CD4-positive, alpha-beta T cell (primary cell): ENCODE data around the gene MACROD2. TPM values are rescaled to one million over a fixed set of nuclear protein-coding genes. Genes with fewer than 3 reads are reported as not detected.

Experiments used
- ATAC-seq: fragments of 200-7000 bp; cut with Tn5 transposase; one replicate; pipeline ENCODE4 v1.10.0; 2022; ENCODE audit warnings: mild to moderate bottlenecking; ENCODE audit not compliant: poor library complexity
- CTCF ChIA-PET: fragments of 350-600 bp; sonication (Branson Sonifier 250); formaldehyde crosslinking; loops from one replicate; lab custom pipeline; 2021; ENCODE audit warnings: antibody characterized with exemption, inconsistent platforms; lab: Charles Lee
- POLR2A ChIA-PET: fragments of 350-600 bp; sonication (Branson Sonifier 250); formaldehyde crosslinking; loops from one replicate; lab custom pipeline; 2021; ENCODE audit warnings: antibody characterized with exemption, inconsistent platforms; lab: Charles Lee
- DNase-seq, 14 experiments: peaks; one replicate each; pipeline ENCODE4 v3.0.0-alpha.2; 2013 to 2020; ENCODE audit warnings: mixed read lengths in 2 of 14
- H3K27ac ChIP-seq, 2 donors: one replicate each; pipeline versions ENCODE4 v1.5.1 to v1.7.0; 2013; ENCODE audit warnings: low read length in 2 of 2, low read depth in 1 of 2, mild to moderate bottlenecking in 1 of 2
- H3K27me3 ChIP-seq, 2 experiments: 1 replicate in 1 of 2; 2 replicates in 1 of 2; pipeline versions ENCODE4 v1.6.1 to v1.7.0; 2013; ENCODE audit warnings: low read length in 2 of 2, control low read depth in 1 of 2, mild to moderate bottlenecking in 1 of 2, moderate library complexity in 1 of 2; ENCODE audit not compliant: insufficient read depth in 2 of 2, control insufficient read depth in 1 of 2
- H3K36me3 ChIP-seq: one replicate; pipeline ENCODE4 v1.6.1; 2013; ENCODE audit warnings: low read length, control low read depth; ENCODE audit not compliant: insufficient read depth
- H3K4me1 ChIP-seq: one replicate; pipeline ENCODE4 v1.6.1; 2013; ENCODE audit warnings: low read length, control low read depth; ENCODE audit not compliant: insufficient read depth
- H3K4me3 ChIP-seq: one replicate; pipeline ENCODE4 v1.5.1; 2013; ENCODE audit warnings: mild to moderate bottlenecking, low read length, moderate library complexity
- H3K9me3 ChIP-seq, 2 experiments: 1 replicate in 1 of 2; 2 replicates in 1 of 2; pipeline versions ENCODE4 v1.6.1 to v1.7.0; 2013; ENCODE audit warnings: low read length in 2 of 2, mild to moderate bottlenecking in 2 of 2, control low read depth in 1 of 2, moderate library complexity in 1 of 2; ENCODE audit not compliant: control insufficient read depth in 1 of 2, insufficient read depth in 1 of 2
- H3K27ac Mint-ChIP-seq: one replicate; pipeline ENCODE4 v1.8.0; 2020; ENCODE audit warnings: mixed read lengths
- H3K27me3 Mint-ChIP-seq: one replicate; pipeline ENCODE4 v1.8.0; 2021; ENCODE audit warnings: mixed read lengths
- H3K36me3 Mint-ChIP-seq: one replicate; pipeline ENCODE4 v1.8.0; 2021; ENCODE audit warnings: low read depth, mixed read lengths
- H3K4me1 Mint-ChIP-seq: one replicate; pipeline ENCODE4 v1.8.0; 2021; ENCODE audit warnings: low read depth, mixed read lengths
- H3K4me3 Mint-ChIP-seq: one replicate; pipeline ENCODE4 v1.8.0; 2020; ENCODE audit warnings: mild to moderate bottlenecking, mixed read lengths
- H3K9me3 Mint-ChIP-seq: one replicate; pipeline ENCODE4 v1.8.0; 2020; ENCODE audit warnings: mixed read lengths
- CTCF ChIP-seq: fragments of 200-600 bp; IDR thresholded peaks from one replicate; pipeline ENCODE4 v1.8.0; 2022; ENCODE audit warnings: antibody characterized with exemption, mild to moderate bottlenecking
- intact Hi-C, 2 experiments: fragments of 100-400 bp; cut with DNase I in 1 of 2; cut with micrococcal nuclease in 1 of 2; formaldehyde crosslinking; loops; one replicate each; pipeline versions ENCODE4 v1.15.1 to v1.9.0; 2023 to 2025; cut with DNase I, micrococcal nuclease
- total RNA-seq, 174 experiments: library from RNA in 2 of 174; stranded (reverse) in 2 of 174; gene quantifications; one replicate each; pipeline ENCODE4 v1.2.3 and lab custom pipeline; 2021 to 2026

Gene MACROD2
- total RNA-seq, 2 experiments from 2014 or later = not detected

DNA sequence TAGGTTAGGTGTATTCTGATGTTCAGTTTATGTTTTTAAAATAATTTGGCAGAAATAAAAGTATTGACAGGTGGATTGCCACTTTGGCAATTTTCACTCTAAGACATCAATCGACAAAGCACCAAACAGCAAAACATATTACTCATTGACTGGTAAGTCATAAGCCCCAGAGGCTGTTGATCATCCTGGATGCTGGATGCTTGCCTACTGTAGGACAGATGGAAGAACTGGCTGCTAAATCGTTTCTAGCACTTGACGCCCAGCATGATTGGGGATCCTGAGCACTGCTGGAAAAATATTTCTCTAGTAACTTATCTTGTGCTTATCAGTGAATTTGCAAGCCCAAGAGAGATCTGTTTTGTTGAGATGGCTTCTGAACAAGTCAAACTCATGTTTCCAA, 1343.9 kb downstream of the MACROD2 start:
- Histone ChIP-seq H3K9me3 (no peaks in the 10 kb centered on the region), H3K4me1 (no peaks in the 10 kb centered on the region), H3K27ac (no peak overlapping the region), H3K36me3 (no peaks in the 10 kb centered on the region), H3K4me3 (no peak overlapping the region), H3K27me3 (no peaks in the 10 kb centered on the region)
- H3K27ac Mint-ChIP-seq = no peak overlapping the region
- no peaks in the 10 kb centered on the region for H3K27me3 Mint-ChIP-seq
- intact Hi-C loops = no loop called here
- DNase-seq (no peak), ATAC-seq (no peak)
- TF ChIP-seq CTCF = no peak
- H3K9me3 Mint-ChIP-seq = peaks cover 8% of the 10 kb centered on the region
- ChIA-PET POLR2A (no interaction called here), CTCF (no interaction called here)
- no peaks in the 10 kb centered on the region for H3K4me1 Mint-ChIP-seq
- H3K4me3 Mint-ChIP-seq = no peak overlapping the region
- H3K36me3 Mint-ChIP-seq = no peaks in the 10 kb centered on the region

DNA sequence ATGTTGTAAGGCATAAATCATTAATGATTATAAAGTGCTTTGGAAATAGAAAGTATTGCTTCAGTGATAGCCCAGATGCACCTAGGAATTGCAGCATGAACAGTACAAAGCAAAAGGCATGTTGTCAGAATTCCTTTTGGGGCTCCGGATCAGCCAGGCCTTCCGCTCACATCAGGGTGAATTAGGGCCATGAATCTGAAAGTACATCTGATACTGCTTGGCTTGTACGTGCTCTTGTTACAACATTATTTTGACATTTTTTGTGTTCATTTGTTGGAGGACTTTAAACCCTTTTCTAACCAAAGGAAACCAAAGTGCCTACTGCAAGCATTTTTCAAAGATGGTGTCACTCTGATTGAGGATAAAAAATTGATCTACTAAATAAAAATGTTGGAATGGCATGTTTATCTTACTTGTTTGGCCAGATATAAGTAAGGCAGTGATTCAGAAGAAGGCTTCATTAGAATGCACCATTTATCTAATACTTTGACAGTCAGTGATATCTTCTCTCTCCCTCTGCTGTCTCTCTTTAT, 1347.7 kb downstream of the MACROD2 start:
- CTCF ChIA-PET = no interaction called here
- Mint-ChIP-seq H3K4me3 (no peak overlapping the region), H3K27ac (no peak overlapping the region), H3K4me1 (no peaks in the 10 kb centered on the region), H3K9me3 (peaks cover 9% of the 10 kb centered on the region), H3K36me3 (no peaks in the 10 kb centered on the region), H3K27me3 (no peaks in the 10 kb centered on the region)
- Histone ChIP-seq H3K27me3 (no peaks in the 10 kb centered on the region), H3K36me3 (no peaks in the 10 kb centered on the region), H3K27ac (no peak overlapping the region), H3K4me1 (no peaks in the 10 kb centered on the region), H3K9me3 (no peaks in the 10 kb centered on the region), H3K4me3 (no peak overlapping the region)
- DNase-seq (no peak), ATAC-seq (no peak)
- POLR2A ChIA-PET = no interaction called here
- TF ChIP-seq CTCF = no peak
- intact Hi-C loops = no loop called here

DNA sequence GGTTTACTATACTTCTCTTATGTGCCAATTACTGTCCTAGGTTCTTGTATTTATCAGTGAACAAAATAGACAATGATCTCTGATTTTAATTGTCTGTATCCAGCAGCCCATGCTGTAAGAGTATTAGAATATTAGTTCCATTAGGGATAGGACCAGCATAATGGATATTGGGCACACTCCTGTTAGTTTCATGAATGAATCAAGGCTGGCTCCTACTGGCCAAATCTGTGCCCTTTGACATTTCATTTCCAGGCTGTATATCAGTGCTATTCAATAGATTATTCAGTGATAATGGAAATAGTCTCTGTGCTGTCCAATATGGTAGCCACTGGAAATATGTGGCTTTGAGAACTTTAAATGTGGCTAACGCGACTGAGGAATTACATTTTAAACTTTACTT, 1350.0 kb downstream of the MACROD2 start:
- H3K9me3 ChIP-seq = no peaks in the 10 kb centered on the region
- Mint-ChIP-seq H3K4me1 (no peaks in the 10 kb centered on the region), H3K27ac (no peak overlapping the region), H3K36me3 (no peaks in the 10 kb centered on the region), H3K27me3 (no peaks in the 10 kb centered on the region), H3K4me3 (no peak overlapping the region), H3K9me3 (peaks cover 14% of the 10 kb centered on the region)
- ATAC-seq = no peak
- H3K27ac ChIP-seq = no peak overlapping the region
- intact Hi-C loops = no loop called here
- no peak for TF ChIP-seq CTCF
- CTCF ChIA-PET = no interaction called here
- POLR2A ChIA-PET = no interaction called here
- no peak overlapping the region for H3K4me3 ChIP-seq
- H3K4me1 ChIP-seq = no peaks in the 10 kb centered on the region
- H3K36me3 ChIP-seq = no peaks in the 10 kb centered on the region
- no peak for DNase-seq
- no peaks in the 10 kb centered on the region for H3K27me3 ChIP-seq
